Fibroblast of villous mesenchyme (primary cell): ENCODE data around the gene PRKAB1. TPM values are rescaled to one million over a fixed set of nuclear protein-coding genes. Genes with fewer than 3 reads are reported as not detected.
A peak's percentile ranks its signal among the peaks of the same experiment; 100 is the strongest.

Experiments
- DNase-seq: peaks from one replicate; pipeline ENCODE4 v3.0.0-alpha.2; 2010; ENCODE audit warnings: low read depth
- H3K4me3 ChIP-seq: 2 replicates; pipeline ENCODE4 v1.5.1; 2011; ENCODE audit warnings: low read depth, mild to moderate bottlenecking, low read length
- CTCF ChIP-seq: IDR thresholded peaks from 2 replicates; pipeline ENCODE4 v1.5.1; 2012; ENCODE audit warnings: low read depth, mild to moderate bottlenecking, low read length; ENCODE audit not compliant: insufficient read depth
- total RNA-seq: library from RNA; depleted of rRNA; stranded (reverse); fragments of >200 nt; gene quantifications from 2 replicates; pipeline ENCODE4 v1.2.3, GENCODE V29; 2012

Gene PRKAB1
- total RNA-seq, 1 donor, result 16.0 TPM

- no peak for TF ChIP-seq CTCF
- no peak overlapping the region for H3K4me3 ChIP-seq
- DNase-seq, result no peak
Observed at GRCh38 chr12:119630223-119630780, 37.6 kb upstream of the PRKAB1 start.

DNA sequence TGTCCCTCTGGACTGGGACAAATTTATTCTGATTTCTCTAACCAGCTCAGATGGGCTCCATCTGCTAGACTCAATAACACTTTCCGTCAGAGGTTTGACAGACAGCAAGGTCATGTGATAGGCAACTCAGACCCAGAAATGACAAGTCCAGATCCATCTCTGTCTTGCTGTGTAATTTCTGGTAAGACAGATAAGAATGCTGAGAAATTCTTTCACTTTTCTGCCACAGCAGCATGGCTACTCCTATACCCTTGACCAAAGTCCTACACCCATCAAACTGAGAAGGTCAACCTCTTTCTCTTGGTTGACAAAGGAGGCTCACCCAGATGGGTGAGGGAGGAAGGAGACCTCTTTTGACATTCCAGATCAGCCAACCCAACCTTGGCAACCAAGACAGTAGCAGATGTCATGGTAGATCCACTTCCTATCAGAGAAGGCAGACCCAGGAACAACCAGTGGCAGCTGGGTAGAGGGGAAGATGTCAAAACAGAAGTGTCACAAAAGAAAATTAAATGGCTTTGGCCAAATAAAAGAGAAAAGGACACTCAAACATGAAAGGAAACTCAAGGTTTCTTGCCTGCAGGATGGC lies 36.9 kb upstream of the PRKAB1 start:
- TF ChIP-seq CTCF, result no peak
- DNase-seq, result no peak
- no peak overlapping the region for H3K4me3 ChIP-seq

DNA sequence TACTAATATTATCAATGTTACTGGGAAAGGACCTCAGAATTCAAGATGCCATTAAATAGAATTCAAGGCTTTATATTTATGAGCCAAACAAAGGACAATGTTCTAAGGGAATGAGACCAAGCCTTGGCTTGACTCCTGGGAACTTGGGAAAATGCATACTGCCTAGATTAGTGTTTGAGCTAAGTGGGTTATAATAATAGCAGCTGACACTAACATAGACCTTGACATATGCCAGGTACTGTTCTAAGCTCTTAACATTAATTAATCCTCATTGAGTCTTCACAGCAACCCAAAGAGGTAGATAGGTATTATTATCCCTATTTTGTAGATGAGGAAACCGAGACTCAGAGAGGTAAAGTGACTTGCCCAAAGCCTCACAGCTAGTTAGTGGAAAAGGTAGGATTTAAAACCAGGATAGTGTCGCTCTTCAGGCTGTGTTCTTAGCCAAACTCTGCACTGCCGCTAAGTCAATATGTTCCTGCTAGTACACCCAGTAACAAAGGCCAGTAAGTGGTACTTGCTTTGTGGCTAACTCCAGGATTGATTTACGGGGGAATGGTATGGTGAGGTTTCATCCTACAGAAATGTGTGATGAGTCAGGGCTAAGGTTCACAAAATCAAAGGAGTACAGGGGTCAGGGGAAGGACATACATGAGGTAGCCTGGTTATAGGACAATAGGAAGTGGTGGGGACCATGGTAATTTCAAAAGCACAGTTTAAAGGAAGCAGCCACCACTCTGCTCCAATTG lies 35.8 kb upstream of the PRKAB1 start:
- H3K4me3 ChIP-seq, result no peak overlapping the region
- DNase-seq, result no peak
- TF ChIP-seq CTCF, result no peak

- no peak overlapping the region for H3K4me3 ChIP-seq
- TF ChIP-seq CTCF, result no peak
- no peak for DNase-seq
Observed at GRCh38 chr12:119634743-119635142, 33.2 kb upstream of the PRKAB1 start.

- no peak overlapping the region for H3K4me3 ChIP-seq
- DNase-seq, result no peak
- TF ChIP-seq CTCF, result peak; percentile 44
Observed at GRCh38 chr12:119642986-119643385, 24.9 kb upstream of the PRKAB1 start.

GRCh38 chr12:119644930-119645329 lies 23.0 kb upstream of the PRKAB1 start:
- TF ChIP-seq CTCF, result no peak
- DNase-seq, result no peak
- no peak overlapping the region for H3K4me3 ChIP-seq
